Neural cell (in vitro differentiated cells): ENCODE results near the gene GSX2. TPM values are rescaled to one million over a fixed set of nuclear protein-coding genes. Genes with fewer than 3 reads are reported as not detected.

ENCODE experiments used
- H2AFZ ChIP-seq: fragments of 200-600, 300-800 bp; sonication (generic), shearing (Covaris generic); 2 replicates; pipeline ENCODE4 v1.6.0; 2014; ENCODE audit warnings: low read depth, mild to moderate bottlenecking, antibody characterized with exemption, low read length, moderate library complexity
- H3F3A ChIP-seq: fragments of 200-600 bp; shearing (Covaris generic); 2 replicates; pipeline ENCODE4 v1.6.1; 2016; ENCODE audit warnings: mild to moderate bottlenecking, moderate library complexity, mixed read lengths, antibody characterized with exemption, low read length; ENCODE audit not compliant: insufficient read depth, poor library complexity, severe bottlenecking
- H3K27ac ChIP-seq: fragments of 200-600, 300-800 bp; sonication (generic), shearing (Covaris generic); 2 replicates; pipeline ENCODE4 v1.5.1; 2014; ENCODE audit warnings: mild to moderate bottlenecking, low read length, moderate library complexity
- H3K27me3 ChIP-seq: fragments of 300-800, 200-600 bp; sonication (generic), shearing (Covaris generic); 2 replicates; pipeline ENCODE4 v1.6.0; 2014; ENCODE audit warnings: mild to moderate bottlenecking, low read depth, low read length, moderate library complexity; ENCODE audit not compliant: insufficient read depth
- H3K36me3 ChIP-seq: fragments of 300-800, 200-600 bp; sonication (generic), shearing (Covaris generic); 2 replicates; pipeline ENCODE4 v1.5.1; 2014; ENCODE audit warnings: mild to moderate bottlenecking, antibody characterized with exemption, low read length, moderate library complexity; ENCODE audit not compliant: insufficient read depth
- H3K4me2 ChIP-seq: fragments of 300-800, 200-600 bp; sonication (generic), shearing (Covaris generic); 2 replicates; pipeline ENCODE4 v1.6.0; 2014; ENCODE audit warnings: mild to moderate bottlenecking, low read length
- H3K4me3 ChIP-seq: fragments of 300-800, 200-600 bp; sonication (generic), shearing (Covaris generic); 2 replicates; pipeline ENCODE4 v1.5.1; 2014; ENCODE audit warnings: mild to moderate bottlenecking, low read length, moderate library complexity
- H3K79me2 ChIP-seq: fragments of 200-600 bp; shearing (Covaris generic); replicated peaks from 2 replicates; pipeline ENCODE4 v1.6.0; 2014; ENCODE audit warnings: mild to moderate bottlenecking, low read length, moderate library complexity; ENCODE audit not compliant: insufficient read depth
- H3K9ac ChIP-seq: fragments of 300-800, 200-600 bp; sonication (generic), shearing (Covaris generic); 2 replicates; pipeline ENCODE4 v1.6.1; 2016; ENCODE audit warnings: mild to moderate bottlenecking, low read length, mixed read lengths
- H3K9me2 ChIP-seq: fragments of 200-600 bp; shearing (Covaris generic); 2 replicates; pipeline ENCODE4 v1.6.1; 2016; ENCODE audit warnings: mild to moderate bottlenecking, low read length, mixed read lengths; ENCODE audit not compliant: insufficient read depth
- H3K9me3 ChIP-seq: fragments of 200-600, 300-800 bp; sonication (generic), shearing (Covaris generic); 2 replicates; pipeline ENCODE4 v1.6.1; 2016; ENCODE audit warnings: mild to moderate bottlenecking, mixed run types, low read length, moderate library complexity, mixed read lengths
- H4K20me1 ChIP-seq: fragments of 200-600 bp; shearing (Covaris generic); 2 replicates; pipeline ENCODE4 v1.6.1; 2016; ENCODE audit warnings: mild to moderate bottlenecking, mixed run types; ENCODE audit not compliant: insufficient read depth
- EP300 ChIP-seq: fragments of 450-650 bp; conservative IDR thresholded peaks from 2 replicates; pipeline ENCODE4 v1.6.1; 2014; ENCODE audit warnings: antibody characterized with exemption, mild to moderate bottlenecking, moderate library complexity; ENCODE audit not compliant: poor library complexity, severe bottlenecking
- EZH2 ChIP-seq: fragments of 200-600, 300-800 bp; shearing (Covaris generic), sonication (generic); IDR thresholded peaks from 2 replicates; pipeline ENCODE4 v1.6.1; 2014; ENCODE audit warnings: antibody characterized with exemption, low read length, borderline replicate concordance, mild to moderate bottlenecking; ENCODE audit not compliant: insufficient read depth, poor library complexity, severe bottlenecking
- MXI1 ChIP-seq: fragments of 450-650 bp; conservative IDR thresholded peaks from 2 replicates; pipeline ENCODE4 v1.6.1; 2014; ENCODE audit warnings: antibody characterized with exemption, mild to moderate bottlenecking; ENCODE audit not compliant: poor library complexity, severe bottlenecking
- POLR2AphosphoS5 ChIP-seq: IDR thresholded peaks from 2 replicates; pipeline ENCODE4 v1.6.1; 2012
- RAD21 ChIP-seq: fragments of 450-650 bp; conservative IDR thresholded peaks from 2 replicates; pipeline ENCODE4 v1.6.1; 2014; ENCODE audit warnings: antibody characterized with exemption, mild to moderate bottlenecking, moderate library complexity
- SMC3 ChIP-seq: fragments of 450-650 bp; conservative IDR thresholded peaks from 2 replicates; pipeline ENCODE4 v1.6.1; 2014; ENCODE audit warnings: antibody characterized with exemption, mild to moderate bottlenecking, moderate library complexity; ENCODE audit not compliant: poor library complexity
- TAF1 ChIP-seq: IDR thresholded peaks from 2 replicates; pipeline ENCODE4 v1.6.1; 2012; ENCODE audit warnings: low read depth
- polyA plus RNA-seq: library from polyadenylated mRNA; depleted of rRNA; stranded (reverse); fragments of >200 nt; gene quantifications from 2 replicates; pipeline ENCODE4 v1.2.3, GENCODE V29; 2014
- TF ChIP-seq, protein P1 (sequence below): fragments of 450-650 bp; IDR thresholded peaks from 2 replicates; pipeline ENCODE4 v1.5.1; 2014; ENCODE audit warnings: antibody characterized with exemption, mild to moderate bottlenecking, moderate library complexity; ENCODE audit not compliant: poor library complexity, severe bottlenecking
- TF ChIP-seq, protein P2 (sequence below): IDR thresholded peaks from 2 replicates; pipeline ENCODE4 v1.6.1; 2012; ENCODE audit warnings: borderline replicate concordance

The GSX2 gene
- polyA plus RNA-seq, 1 donor from 2014 or later = 0.87 TPM

DNA sequence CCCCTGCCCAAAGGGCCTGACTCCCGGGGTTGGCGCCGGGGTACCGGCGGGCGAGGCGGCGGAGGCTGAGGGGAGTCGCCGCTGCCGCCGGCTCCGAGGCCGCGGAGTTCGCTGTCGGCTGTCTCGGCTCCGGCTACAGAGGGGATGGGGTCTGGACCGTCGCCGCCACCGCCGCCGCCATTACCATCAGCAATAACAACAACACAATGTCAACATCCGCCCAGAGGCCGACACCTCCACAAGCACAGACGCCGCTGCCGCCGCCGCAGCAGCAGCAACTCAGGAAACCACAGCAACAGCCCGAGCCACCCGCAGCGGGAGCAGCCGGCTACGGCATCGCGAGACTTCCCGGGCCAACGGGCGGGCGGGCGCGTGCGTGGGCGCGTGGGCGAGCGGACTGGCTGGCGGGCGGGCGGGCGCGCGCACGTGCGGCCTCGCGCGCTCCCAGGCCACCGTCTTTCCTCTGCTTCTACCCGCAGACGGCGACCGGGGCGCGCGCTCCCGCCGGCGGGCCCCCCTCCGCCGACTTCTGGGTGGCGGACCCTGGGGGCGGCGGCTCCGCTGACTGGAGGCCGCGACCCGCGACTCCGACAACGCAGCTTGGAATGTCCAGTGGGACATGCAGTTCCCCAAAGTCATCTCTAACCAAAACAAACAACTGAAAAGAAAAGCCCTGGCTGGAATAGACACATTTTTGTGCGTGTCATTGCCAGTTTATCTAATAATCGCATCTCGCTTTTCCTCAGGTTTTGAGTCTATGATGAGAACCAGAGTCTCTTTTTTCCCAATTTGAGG is 35.4 kb upstream of the GSX2 start, which contains the start of gene CHIC2:
TSS of gene CHIC2 (minus strand) at position 289 of the 795 bp plus-strand sequence. CDS start 305 bp downstream, outside the sequence.
- no peaks in the 10 kb centered on the region for H3K27me3 ChIP-seq
- H3K4me2 ChIP-seq = peak within 1 kb of the TSS; percentile 99
- peak within 1 kb of the TSS; percentile 85 for H3K27ac ChIP-seq
- H3K9me2 ChIP-seq = no peaks in the 10 kb centered on the region
- peak within 1 kb of the TSS; percentile 95 for H3K4me3 ChIP-seq
- TF ChIP-seq, protein P1, sequence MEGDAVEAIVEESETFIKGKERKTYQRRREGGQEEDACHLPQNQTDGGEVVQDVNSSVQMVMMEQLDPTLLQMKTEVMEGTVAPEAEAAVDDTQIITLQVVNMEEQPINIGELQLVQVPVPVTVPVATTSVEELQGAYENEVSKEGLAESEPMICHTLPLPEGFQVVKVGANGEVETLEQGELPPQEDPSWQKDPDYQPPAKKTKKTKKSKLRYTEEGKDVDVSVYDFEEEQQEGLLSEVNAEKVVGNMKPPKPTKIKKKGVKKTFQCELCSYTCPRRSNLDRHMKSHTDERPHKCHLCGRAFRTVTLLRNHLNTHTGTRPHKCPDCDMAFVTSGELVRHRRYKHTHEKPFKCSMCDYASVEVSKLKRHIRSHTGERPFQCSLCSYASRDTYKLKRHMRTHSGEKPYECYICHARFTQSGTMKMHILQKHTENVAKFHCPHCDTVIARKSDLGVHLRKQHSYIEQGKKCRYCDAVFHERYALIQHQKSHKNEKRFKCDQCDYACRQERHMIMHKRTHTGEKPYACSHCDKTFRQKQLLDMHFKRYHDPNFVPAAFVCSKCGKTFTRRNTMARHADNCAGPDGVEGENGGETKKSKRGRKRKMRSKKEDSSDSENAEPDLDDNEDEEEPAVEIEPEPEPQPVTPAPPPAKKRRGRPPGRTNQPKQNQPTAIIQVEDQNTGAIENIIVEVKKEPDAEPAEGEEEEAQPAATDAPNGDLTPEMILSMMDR = peak; percentile 29
- TF ChIP-seq, protein P2, sequence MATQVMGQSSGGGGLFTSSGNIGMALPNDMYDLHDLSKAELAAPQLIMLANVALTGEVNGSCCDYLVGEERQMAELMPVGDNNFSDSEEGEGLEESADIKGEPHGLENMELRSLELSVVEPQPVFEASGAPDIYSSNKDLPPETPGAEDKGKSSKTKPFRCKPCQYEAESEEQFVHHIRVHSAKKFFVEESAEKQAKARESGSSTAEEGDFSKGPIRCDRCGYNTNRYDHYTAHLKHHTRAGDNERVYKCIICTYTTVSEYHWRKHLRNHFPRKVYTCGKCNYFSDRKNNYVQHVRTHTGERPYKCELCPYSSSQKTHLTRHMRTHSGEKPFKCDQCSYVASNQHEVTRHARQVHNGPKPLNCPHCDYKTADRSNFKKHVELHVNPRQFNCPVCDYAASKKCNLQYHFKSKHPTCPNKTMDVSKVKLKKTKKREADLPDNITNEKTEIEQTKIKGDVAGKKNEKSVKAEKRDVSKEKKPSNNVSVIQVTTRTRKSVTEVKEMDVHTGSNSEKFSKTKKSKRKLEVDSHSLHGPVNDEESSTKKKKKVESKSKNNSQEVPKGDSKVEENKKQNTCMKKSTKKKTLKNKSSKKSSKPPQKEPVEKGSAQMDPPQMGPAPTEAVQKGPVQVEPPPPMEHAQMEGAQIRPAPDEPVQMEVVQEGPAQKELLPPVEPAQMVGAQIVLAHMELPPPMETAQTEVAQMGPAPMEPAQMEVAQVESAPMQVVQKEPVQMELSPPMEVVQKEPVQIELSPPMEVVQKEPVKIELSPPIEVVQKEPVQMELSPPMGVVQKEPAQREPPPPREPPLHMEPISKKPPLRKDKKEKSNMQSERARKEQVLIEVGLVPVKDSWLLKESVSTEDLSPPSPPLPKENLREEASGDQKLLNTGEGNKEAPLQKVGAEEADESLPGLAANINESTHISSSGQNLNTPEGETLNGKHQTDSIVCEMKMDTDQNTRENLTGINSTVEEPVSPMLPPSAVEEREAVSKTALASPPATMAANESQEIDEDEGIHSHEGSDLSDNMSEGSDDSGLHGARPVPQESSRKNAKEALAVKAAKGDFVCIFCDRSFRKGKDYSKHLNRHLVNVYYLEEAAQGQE = peak; percentile 85
- peak; percentile 80 for TF ChIP-seq MXI1
- TF ChIP-seq EP300 = peak; percentile 68
- TF ChIP-seq POLR2AphosphoS5 = peak; percentile 98
- TF ChIP-seq TAF1 = peak; percentile 88
- peak; percentile 37 for TF ChIP-seq SMC3
- TF ChIP-seq EZH2 = no peak
- TF ChIP-seq RAD21 = peak; percentile 42
- H2AFZ ChIP-seq = peak within 1 kb of the TSS; percentile 63
- no peaks in the 10 kb centered on the region for H4K20me1 ChIP-seq
- H3K9me3 ChIP-seq = no peaks in the 10 kb centered on the region
- H3F3A ChIP-seq = no peaks in the 10 kb centered on the region
- peaks cover 44% of the 10 kb centered on the region for H3K79me2 ChIP-seq
- H3K36me3 ChIP-seq = no peaks in the 10 kb centered on the region
- H3K9ac ChIP-seq = peak within 1 kb of the TSS; percentile 94

DNA sequence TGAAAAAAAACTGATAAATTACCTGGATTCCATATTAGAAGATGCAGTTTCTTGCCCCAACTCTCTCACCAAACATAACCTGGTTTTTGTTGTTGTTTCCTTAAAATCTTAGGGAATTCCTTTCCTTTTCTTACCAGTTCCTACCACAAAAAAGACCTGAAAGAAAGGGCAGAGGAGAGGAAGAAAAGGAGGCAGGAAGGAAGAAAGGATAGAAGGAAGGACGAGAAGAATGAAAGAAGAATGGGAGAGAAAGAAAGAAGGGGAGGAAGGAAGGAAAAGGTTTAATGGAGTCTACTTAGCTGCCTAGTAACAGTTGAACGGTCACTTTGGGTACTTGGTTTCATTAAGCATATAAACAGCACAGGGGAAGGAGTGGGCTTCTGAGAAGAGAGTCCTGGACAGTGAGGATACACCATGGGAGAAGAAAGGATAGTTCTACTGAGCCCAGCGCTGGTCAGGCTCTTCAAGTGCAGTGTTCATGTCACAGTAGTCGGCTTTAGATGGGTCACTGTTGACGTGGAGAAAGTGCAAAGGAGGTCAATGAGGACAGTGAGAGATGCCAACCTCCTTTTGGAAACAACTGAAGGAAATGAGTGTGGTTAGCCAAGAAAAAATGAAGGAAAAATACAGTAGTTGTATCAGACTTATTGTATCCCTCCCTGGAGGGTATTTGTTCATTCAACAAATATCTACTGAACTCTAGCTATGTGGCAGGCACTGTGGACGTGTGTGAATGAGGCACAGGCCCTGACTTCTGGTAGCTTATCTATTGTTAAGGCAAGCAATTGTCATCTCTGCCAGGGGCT is 34.5 kb upstream of the GSX2 start:
- Histone ChIP-seq H2AFZ (no peak overlapping the region), H4K20me1 (no peaks in the 10 kb centered on the region), H3F3A (no peaks in the 10 kb centered on the region), H3K79me2 (peaks cover 34% of the 10 kb centered on the region), H3K36me3 (no peaks in the 10 kb centered on the region), H3K4me3 (peak overlapping the region; percentile 95), H3K9me2 (no peaks in the 10 kb centered on the region), H3K9me3 (no peaks in the 10 kb centered on the region), H3K9ac (peak overlapping the region; percentile 66), H3K27ac (no peak overlapping the region), H3K4me2 (peak overlapping the region; percentile 66), H3K27me3 (no peaks in the 10 kb centered on the region)
- TF ChIP-seq, protein P2 = no peak
- TF ChIP-seq EZH2 (no peak), POLR2AphosphoS5 (no peak), SMC3 (no peak), RAD21 (no peak), EP300 (no peak), TAF1 (no peak), MXI1 (no peak)
- TF ChIP-seq, protein P1 = no peak
